ENCODE measurements around the gene HSPB3.
"Not testable (repeated sequence)": the region's sequence is repeated elsewhere in the genome, so short reads cannot be mapped to it uniquely, and the experiment has no call there.

HSPB3 gene

GRCh38 chr5:54470677-54471076 is 15.2 kb downstream of the HSPB3 start:
- no peak overlapping the region for H3K4me3 ChIP-seq (ENCODE audit: low read depth, low read length)
- TF ChIP-seq CTCF (IDR thresholded peaks at IDR 0.05; ENCODE audit: borderline replicate concordance, insufficient read depth, low read depth, low read length), result no peak

- H3K4me3 ChIP-seq (ENCODE audit: low read depth, low read length), result no peak overlapping the region
- no peak for TF ChIP-seq CTCF (IDR thresholded peaks at IDR 0.05; ENCODE audit: borderline replicate concordance, insufficient read depth, low read depth, low read length)
Measured at GRCh38 chr5:54471398-54471797, 15.9 kb downstream of the HSPB3 start.

GRCh38 chr5:54476682-54477081 is 21.2 kb downstream of the HSPB3 start:
- no peak for TF ChIP-seq CTCF (IDR thresholded peaks at IDR 0.05; ENCODE audit: borderline replicate concordance, insufficient read depth, low read depth, low read length)
- no peak overlapping the region for H3K4me3 ChIP-seq (ENCODE audit: low read depth, low read length)

GRCh38 chr5:54477941-54478478 is 22.5 kb downstream of the HSPB3 start:
- TF ChIP-seq CTCF (IDR thresholded peaks at IDR 0.05; ENCODE audit: borderline replicate concordance, insufficient read depth, low read depth, low read length), result no peak
- H3K4me3 ChIP-seq (ENCODE audit: low read depth, low read length), result no peak overlapping the region

GRCh38 chr5:54480296-54480695 is 24.8 kb downstream of the HSPB3 start:
- H3K4me3 ChIP-seq (ENCODE audit: low read depth, low read length), result no peak overlapping the region
- no peak for TF ChIP-seq CTCF (IDR thresholded peaks at IDR 0.05; ENCODE audit: borderline replicate concordance, insufficient read depth, low read depth, low read length)

GRCh38 chr5:54484219-54484894 is 28.9 kb downstream of the HSPB3 start:
- TF ChIP-seq CTCF (IDR thresholded peaks at IDR 0.05; ENCODE audit: borderline replicate concordance, insufficient read depth, low read depth, low read length), result no peak
- no peak overlapping the region for H3K4me3 ChIP-seq (ENCODE audit: low read depth, low read length)

GRCh38 chr5:54485659-54486058 is 30.2 kb downstream of the HSPB3 start:
- H3K4me3 ChIP-seq (ENCODE audit: low read depth, low read length), result not testable (repeated sequence)

- H3K4me3 ChIP-seq (ENCODE audit: low read depth, low read length), result not testable (repeated sequence)
Measured at GRCh38 chr5:54489648-54489979, 34.1 kb downstream of the HSPB3 start.
